Activated CD4-positive, alpha-beta T cell treated with anti-CD3 and anti-CD28 coated beads, Interleukin-10, Interleukin-2, amounts not matched to agents 100 ng/mL and 50 ng/mL, durations not matched to agents 16 hours and 8 hours (primary cell): ENCODE data around the gene S100A16.

Source experiments
- DNase-seq: peaks from one replicate; pipeline ENCODE4 v3.0.0-alpha.2; 2020

Gene S100A16

DNA sequence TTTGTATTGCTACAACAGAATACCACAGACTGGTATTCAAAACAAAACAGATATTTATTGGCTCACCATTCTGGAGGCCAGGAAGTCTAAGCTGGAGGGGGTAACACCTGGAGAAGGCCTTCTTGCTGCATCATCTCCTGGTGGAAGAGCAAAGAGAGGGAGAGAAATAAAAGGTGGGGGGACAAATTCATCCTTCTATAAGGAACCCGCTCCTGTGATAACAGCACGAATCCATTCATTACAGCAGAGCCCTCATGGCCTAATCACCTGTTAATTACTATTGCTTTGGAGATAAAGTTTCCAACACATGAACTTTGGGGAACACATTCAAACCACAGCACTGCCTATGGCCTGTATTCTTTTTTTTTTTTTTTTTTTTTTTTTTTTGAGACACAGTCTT lies 52.7 kb downstream of the S100A16 start:
- no peak for DNase-seq

DNA sequence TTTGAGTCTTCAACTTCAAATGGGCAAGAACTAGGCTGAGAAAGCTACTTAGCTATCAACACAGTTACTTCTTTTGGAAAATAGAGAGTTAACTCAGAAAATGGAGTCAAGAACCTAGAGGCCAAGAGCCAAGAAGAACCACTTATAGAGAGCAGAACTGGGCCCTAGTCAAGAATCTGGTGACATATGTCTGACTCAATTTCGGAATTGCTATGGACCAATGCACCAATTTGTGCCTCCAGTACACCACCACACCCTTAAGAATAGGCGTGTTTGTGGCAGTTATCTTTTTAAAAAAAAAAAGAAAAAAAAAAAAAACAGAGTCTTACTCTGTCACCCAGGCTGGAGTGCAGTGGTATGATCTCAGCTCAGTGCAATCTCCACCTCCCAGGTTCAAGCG lies 55.1 kb downstream of the S100A16 start:
- no peak for DNase-seq
